Ectodermal cell (in vitro differentiated cells): ENCODE data around the gene IL1RAPL1.

ENCODE experiments used
- H3K27ac ChIP-seq: 2 replicates; pipeline ENCODE4 v1.7.0; 2013; ENCODE audit warnings: mild to moderate bottlenecking, low read depth, low read length; ENCODE audit not compliant: insufficient read depth, poor library complexity, severe bottlenecking
- H3K27me3 ChIP-seq: 2 replicates; pipeline ENCODE4 v1.7.0; 2013; ENCODE audit warnings: mild to moderate bottlenecking, low read length; ENCODE audit not compliant: insufficient read depth, control insufficient read depth, poor library complexity, severe bottlenecking
- H3K36me3 ChIP-seq: one replicate; pipeline ENCODE4 v1.7.0; 2013; ENCODE audit warnings: low read length; ENCODE audit not compliant: control insufficient read depth, insufficient read depth
- H3K4me1 ChIP-seq: one replicate; pipeline ENCODE4 v1.7.0; 2013; ENCODE audit warnings: low read length; ENCODE audit not compliant: control insufficient read depth, insufficient read depth
- H3K4me3 ChIP-seq: 2 replicates; pipeline ENCODE4 v1.7.0; 2013; ENCODE audit warnings: low read depth, low read length, control low read depth; ENCODE audit not compliant: insufficient read depth
- H3K9me3 ChIP-seq: 2 replicates; pipeline ENCODE4 v1.7.0; 2013; ENCODE audit warnings: mild to moderate bottlenecking, low read length, moderate library complexity; ENCODE audit not compliant: control insufficient read depth
- WGBS, 2 experiments: methylation state at CpG; one replicate each; pipeline ENCODE4 v1.1.7; 2013; ENCODE audit warnings: missing lambda C conversion rate in 2 of 2; 5-methylcytosine and 5-hydroxymethylcytosine counted together

The IL1RAPL1 gene

GRCh38 chrX:29787656-29788055 is 1200.4 kb downstream of the IL1RAPL1 start:
- Histone ChIP-seq H3K27ac (no peak overlapping the region), H3K27me3 (no peaks in the 10 kb centered on the region), H3K4me1 (no peaks in the 10 kb centered on the region), H3K36me3 (no peaks in the 10 kb centered on the region), H3K9me3 (no peaks in the 10 kb centered on the region), H3K4me3 (no peak overlapping the region)
- 80 to 100% methylated on average over 1 of the region's 2 CpGs for WGBS, 2 experiments

- Histone ChIP-seq H3K4me1 (no peaks in the 10 kb centered on the region), H3K27me3 (no peaks in the 10 kb centered on the region), H3K27ac (no peak overlapping the region), H3K4me3 (no peak overlapping the region), H3K36me3 (no peaks in the 10 kb centered on the region), H3K9me3 (no peaks in the 10 kb centered on the region)
- 93 to 100% methylated on average over 2 to 3 of the region's 4 CpGs for WGBS, 2 experiments
These were observed 1201.9 kb downstream of the IL1RAPL1 start for GRCh38 chrX:29788991-29789699.

- no peaks in the 10 kb centered on the region for H3K27me3 ChIP-seq
- no peaks in the 10 kb centered on the region for H3K4me1 ChIP-seq
- WGBS, 2 experiments, result 94 to 96% methylated on average over 4 of the region's 5 CpGs
- H3K36me3 ChIP-seq, result no peaks in the 10 kb centered on the region
- no peaks in the 10 kb centered on the region for H3K9me3 ChIP-seq
- no peak overlapping the region for H3K27ac ChIP-seq
- H3K4me3 ChIP-seq, result no peak overlapping the region
These were observed 1205.1 kb downstream of the IL1RAPL1 start for GRCh38 chrX:29792335-29792734.

- Histone ChIP-seq H3K27ac (no peak overlapping the region), H3K4me3 (no peak overlapping the region), H3K36me3 (no peaks in the 10 kb centered on the region), H3K4me1 (no peaks in the 10 kb centered on the region), H3K27me3 (no peaks in the 10 kb centered on the region), H3K9me3 (no peaks in the 10 kb centered on the region)
- WGBS, 2 experiments, result 89 to 91% methylated on average over 1 to 2 of the region's 2 CpGs
These were observed 1209.9 kb downstream of the IL1RAPL1 start for GRCh38 chrX:29797156-29797555.

GRCh38 chrX:29798469-29798868 is 1211.2 kb downstream of the IL1RAPL1 start:
- H3K27ac ChIP-seq, result no peak overlapping the region
- H3K4me1 ChIP-seq, result no peaks in the 10 kb centered on the region
- H3K27me3 ChIP-seq, result no peaks in the 10 kb centered on the region
- WGBS, 2 experiments, result 92 to 100% methylated on average over 2 of the region's 2 CpGs
- H3K9me3 ChIP-seq, result no peaks in the 10 kb centered on the region
- H3K36me3 ChIP-seq, result no peaks in the 10 kb centered on the region
- H3K4me3 ChIP-seq, result no peak overlapping the region

GRCh38 chrX:29813174-29813573 is 1225.9 kb downstream of the IL1RAPL1 start:
- no peak overlapping the region for H3K27ac ChIP-seq
- no peaks in the 10 kb centered on the region for H3K9me3 ChIP-seq
- no peaks in the 10 kb centered on the region for H3K27me3 ChIP-seq
- no peaks in the 10 kb centered on the region for H3K4me1 ChIP-seq
- no peak overlapping the region for H3K4me3 ChIP-seq
- H3K36me3 ChIP-seq, result no peaks in the 10 kb centered on the region

GRCh38 chrX:29824176-29824906 is 1237.1 kb downstream of the IL1RAPL1 start:
- no peaks in the 10 kb centered on the region for H3K36me3 ChIP-seq
- H3K4me3 ChIP-seq, result no peak overlapping the region
- no peaks in the 10 kb centered on the region for H3K4me1 ChIP-seq
- no peaks in the 10 kb centered on the region for H3K9me3 ChIP-seq
- 95% methylated on average over 5 of the region's 6 CpGs for WGBS, 2 experiments
- no peak overlapping the region for H3K27ac ChIP-seq
- H3K27me3 ChIP-seq, result no peaks in the 10 kb centered on the region

- WGBS, 2 experiments, result 98 to 100% methylated on average over 4 to 5 of the region's 5 CpGs
- H3K4me1 ChIP-seq, result no peaks in the 10 kb centered on the region
These were observed 1239.5 kb downstream of the IL1RAPL1 start for GRCh38 chrX:29826742-29827141.

GRCh38 chrX:29834311-29834710 is 1247.1 kb downstream of the IL1RAPL1 start:
- Histone ChIP-seq H3K27me3 (no peaks in the 10 kb centered on the region), H3K27ac (no peak overlapping the region), H3K36me3 (no peaks in the 10 kb centered on the region), H3K9me3 (no peaks in the 10 kb centered on the region), H3K4me3 (no peak overlapping the region), H3K4me1 (no peaks in the 10 kb centered on the region)
- 93 to 100% methylated on average over 1 to 2 of the region's 2 CpGs for WGBS, 2 experiments

More at GRCh38 chrX:29826742-29827141, 1239.5 kb downstream of the IL1RAPL1 start:
- H3K27ac ChIP-seq, result no peak overlapping the region
- H3K36me3 ChIP-seq, result no peaks in the 10 kb centered on the region
- H3K4me3 ChIP-seq, result no peak overlapping the region
- H3K27me3 ChIP-seq, result no peaks in the 10 kb centered on the region
- no peaks in the 10 kb centered on the region for H3K9me3 ChIP-seq

- H3K9me3 ChIP-seq, result no peaks in the 10 kb centered on the region
- H3K4me3 ChIP-seq, result no peak overlapping the region
- no peaks in the 10 kb centered on the region for H3K36me3 ChIP-seq
- no peak overlapping the region for H3K27ac ChIP-seq
- H3K4me1 ChIP-seq, result no peaks in the 10 kb centered on the region
- no peaks in the 10 kb centered on the region for H3K27me3 ChIP-seq
These were observed 1247.5 kb downstream of the IL1RAPL1 start for GRCh38 chrX:29834764-29835163.
